Left ventricle myocardium inferior (tissue), 1 donor: ENCODE data around the gene PRDM12. TPM values are rescaled to one million over a fixed set of nuclear protein-coding genes. Genes with fewer than 3 reads are reported as not detected.
A peak's percentile ranks its signal among the peaks of the same experiment; 100 is the strongest.

Source experiments
- DNase-seq: peaks from one replicate; pipeline ENCODE4 v3.0.0-alpha.2; 2020
- H3K27ac ChIP-seq: fragments of 200-600 bp; replicated peaks from 2 replicates; pipeline ENCODE4 v1.8.0; 2021
- H3K27me3 ChIP-seq: fragments of 200-600 bp; 2 replicates; pipeline ENCODE4 v1.8.0; 2021; ENCODE audit warnings: low read depth
- H3K36me3 ChIP-seq: fragments of 200-600 bp; 2 replicates; pipeline ENCODE4 v1.8.0; 2021
- H3K4me1 ChIP-seq: fragments of 200-600 bp; 2 replicates; pipeline ENCODE4 v1.8.0; 2021
- H3K4me3 ChIP-seq: fragments of 200-600 bp; 2 replicates; pipeline ENCODE4 v1.8.0; 2021; ENCODE audit warnings: mild to moderate bottlenecking, moderate library complexity
- H3K9me3 ChIP-seq: fragments of 200-600 bp; replicated peaks from 2 replicates; pipeline ENCODE4 v1.8.0; 2021
- intact Hi-C: fragments of 100-400 bp; cut with micrococcal nuclease; formaldehyde crosslinking; loops from one replicate; pipeline ENCODE4 v1.11.0; 2022
- total RNA-seq: library from RNA; stranded (reverse); fragmentation: NEBNext Ultra II Directional; extraction: Animal tissue kit (Norgen Biotek cat#: 25700); gene quantifications from one replicate; pipeline ENCODE4 v1.2.1, GENCODE V29; 2021
- TF ChIP-seq, protein P1 (sequence below): fragments of 200-600 bp; IDR thresholded peaks from 2 replicates; pipeline ENCODE4 v1.8.0; 2021; ENCODE audit warnings: antibody characterized with exemption, mild to moderate bottlenecking, borderline replicate concordance
- donor health status: DM: no; HTN: yes; CAD: no; lungs with severe emphysema.

Gene PRDM12
- total RNA-seq, 1 donor from 2014 or later: not detected

DNA sequence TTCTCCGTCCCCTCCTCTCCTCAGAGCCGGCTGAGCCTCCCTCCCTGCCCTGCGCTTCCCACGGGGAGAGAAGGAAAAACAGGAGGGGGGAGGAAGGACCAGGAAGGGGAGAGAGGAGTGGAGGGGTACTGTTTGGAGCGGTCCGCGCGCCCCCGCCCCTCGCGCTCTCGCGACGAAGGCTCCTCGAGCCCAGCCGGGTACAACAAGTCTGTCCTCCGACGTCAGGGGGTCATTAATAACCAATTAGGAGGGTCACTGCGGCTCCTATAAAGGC is 480 bp upstream of the PRDM12 start:
- Histone ChIP-seq H3K9me3 (no peaks in the 10 kb centered on the region), H3K27me3 (peaks cover 100% of the 10 kb centered on the region), H3K27ac (no peak overlapping the region), H3K4me3 (peak overlapping the region; percentile 43), H3K4me1 (peaks cover 72% of the 10 kb centered on the region), H3K36me3 (no peaks in the 10 kb centered on the region)
- intact Hi-C loops: no loop called here
- DNase-seq: no peak
- TF ChIP-seq, protein P1, sequence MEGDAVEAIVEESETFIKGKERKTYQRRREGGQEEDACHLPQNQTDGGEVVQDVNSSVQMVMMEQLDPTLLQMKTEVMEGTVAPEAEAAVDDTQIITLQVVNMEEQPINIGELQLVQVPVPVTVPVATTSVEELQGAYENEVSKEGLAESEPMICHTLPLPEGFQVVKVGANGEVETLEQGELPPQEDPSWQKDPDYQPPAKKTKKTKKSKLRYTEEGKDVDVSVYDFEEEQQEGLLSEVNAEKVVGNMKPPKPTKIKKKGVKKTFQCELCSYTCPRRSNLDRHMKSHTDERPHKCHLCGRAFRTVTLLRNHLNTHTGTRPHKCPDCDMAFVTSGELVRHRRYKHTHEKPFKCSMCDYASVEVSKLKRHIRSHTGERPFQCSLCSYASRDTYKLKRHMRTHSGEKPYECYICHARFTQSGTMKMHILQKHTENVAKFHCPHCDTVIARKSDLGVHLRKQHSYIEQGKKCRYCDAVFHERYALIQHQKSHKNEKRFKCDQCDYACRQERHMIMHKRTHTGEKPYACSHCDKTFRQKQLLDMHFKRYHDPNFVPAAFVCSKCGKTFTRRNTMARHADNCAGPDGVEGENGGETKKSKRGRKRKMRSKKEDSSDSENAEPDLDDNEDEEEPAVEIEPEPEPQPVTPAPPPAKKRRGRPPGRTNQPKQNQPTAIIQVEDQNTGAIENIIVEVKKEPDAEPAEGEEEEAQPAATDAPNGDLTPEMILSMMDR: no peak

DNA sequence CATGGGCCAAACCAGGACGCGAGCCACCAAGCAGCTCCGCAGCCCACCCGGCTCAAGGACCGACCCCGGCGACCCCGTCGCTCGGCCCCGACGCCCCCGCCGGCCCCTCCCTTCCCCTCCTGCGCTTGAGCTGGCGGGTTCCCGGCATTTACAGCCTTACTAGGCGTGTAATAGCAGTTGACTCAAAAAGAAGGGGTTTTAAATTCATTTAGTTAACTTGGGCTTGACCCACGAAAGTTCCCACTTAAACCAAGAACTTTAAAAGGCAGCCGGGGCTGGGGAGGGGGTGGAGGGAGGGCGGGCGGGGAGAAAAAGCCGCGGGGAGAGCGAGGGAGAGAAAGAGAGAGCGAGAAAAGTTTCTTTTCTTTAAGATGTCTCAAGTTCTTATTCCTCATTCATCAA is 636 bp downstream of the PRDM12 start:
- no peaks in the 10 kb centered on the region for H3K36me3 ChIP-seq
- TF ChIP-seq, protein P1: no peak
- H3K27ac ChIP-seq: no peak overlapping the region
- peak overlapping the region; percentile 43 for H3K4me3 ChIP-seq
- peaks cover 66% of the 10 kb centered on the region for H3K4me1 ChIP-seq
- H3K27me3 ChIP-seq: peaks cover 95% of the 10 kb centered on the region
- intact Hi-C loops: no loop called here
- no peaks in the 10 kb centered on the region for H3K9me3 ChIP-seq
- no peak for DNase-seq

DNA sequence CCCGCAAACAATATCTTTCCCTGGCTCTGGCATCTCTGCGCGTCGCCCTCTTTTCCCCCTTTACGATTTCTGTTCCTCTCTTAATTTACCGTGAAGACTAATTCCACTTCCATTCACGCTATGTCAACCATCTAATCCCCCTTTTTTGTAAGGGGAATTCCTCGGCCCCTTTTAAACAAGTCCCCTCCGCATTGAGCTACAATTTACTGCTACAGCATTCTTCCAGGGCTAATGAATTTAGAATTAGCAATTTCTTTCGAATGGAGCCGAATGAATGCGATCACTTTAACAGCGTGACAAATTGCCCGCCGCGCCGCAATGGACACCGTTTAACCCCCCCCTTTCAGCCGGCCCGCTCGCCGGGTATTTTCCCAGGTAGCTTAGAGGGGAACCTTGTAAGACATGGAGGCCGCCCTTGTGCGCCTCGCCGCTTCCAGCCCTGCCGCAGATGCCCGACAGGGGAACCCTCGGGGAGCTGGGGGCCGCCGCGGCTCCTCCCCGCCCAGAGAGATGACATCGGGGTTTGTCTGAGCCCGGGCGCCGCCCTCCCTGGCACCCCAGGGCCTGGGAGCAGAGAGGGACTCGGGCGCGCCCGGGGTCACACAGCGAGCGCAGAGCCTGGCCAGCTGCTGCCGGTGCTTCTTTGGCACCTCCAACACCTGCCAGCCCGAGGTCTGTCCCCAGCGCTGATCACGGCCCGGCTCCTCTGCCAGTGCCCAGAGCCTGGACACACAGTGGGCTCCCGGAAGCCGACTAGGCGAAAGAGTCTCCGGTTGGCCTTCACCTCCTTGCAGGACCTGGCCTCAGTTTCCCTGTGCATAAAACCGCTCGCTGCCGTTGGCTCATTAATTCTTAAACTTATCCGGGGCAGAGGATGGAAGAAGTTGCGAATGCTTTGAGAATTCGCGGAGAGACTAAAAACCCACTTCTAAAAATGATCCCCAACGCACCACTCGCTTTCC is 1.3 kb downstream of the PRDM12 start:
- Histone ChIP-seq H3K4me1 (peaks cover 60% of the 10 kb centered on the region), H3K9me3 (no peaks in the 10 kb centered on the region), H3K27me3 (peaks cover 89% of the 10 kb centered on the region), H3K4me3 (peak overlapping the region; percentile 36), H3K36me3 (no peaks in the 10 kb centered on the region), H3K27ac (no peak overlapping the region)
- TF ChIP-seq, protein P1: no peak
- intact Hi-C loops: no loop called here
- no peak for DNase-seq

DNA sequence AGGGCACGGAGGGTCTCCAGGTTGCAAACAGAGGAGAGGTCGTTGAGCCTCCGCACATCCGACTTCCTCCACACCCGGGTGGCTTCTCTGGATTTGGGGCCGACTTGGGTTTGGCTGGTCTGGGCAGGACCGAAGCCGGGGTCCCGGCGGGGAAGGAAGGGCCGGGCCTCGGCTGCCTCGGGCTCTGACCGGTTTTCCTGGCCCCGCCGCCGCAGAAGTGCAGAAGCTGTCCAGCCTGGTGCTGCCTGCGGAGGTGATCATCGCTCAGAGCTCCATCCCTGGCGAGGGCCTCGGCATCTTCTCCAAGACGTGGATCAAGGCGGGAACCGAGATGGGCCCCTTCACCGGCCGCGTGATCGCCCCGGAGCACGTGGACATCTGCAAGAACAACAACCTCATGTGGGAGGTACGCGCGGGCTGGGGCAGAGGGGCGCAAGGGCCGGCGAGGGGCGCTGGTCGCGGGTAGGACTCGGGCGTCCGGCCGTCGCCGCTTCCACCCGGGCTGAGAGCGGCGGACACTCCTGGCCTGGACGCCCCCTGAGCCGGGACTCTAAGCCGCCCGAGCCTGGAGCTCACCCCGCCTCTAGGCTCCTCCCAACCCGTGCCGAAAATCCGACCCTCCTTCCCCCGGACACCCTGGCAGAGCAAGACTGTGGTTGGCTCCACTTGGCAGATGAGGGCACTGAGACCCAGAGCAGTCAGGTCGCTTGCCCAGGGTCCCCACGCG is 2.2 kb downstream of the PRDM12 start:
- intact Hi-C loops: no loop called here
- H3K4me3 ChIP-seq: no peak overlapping the region

DNA sequence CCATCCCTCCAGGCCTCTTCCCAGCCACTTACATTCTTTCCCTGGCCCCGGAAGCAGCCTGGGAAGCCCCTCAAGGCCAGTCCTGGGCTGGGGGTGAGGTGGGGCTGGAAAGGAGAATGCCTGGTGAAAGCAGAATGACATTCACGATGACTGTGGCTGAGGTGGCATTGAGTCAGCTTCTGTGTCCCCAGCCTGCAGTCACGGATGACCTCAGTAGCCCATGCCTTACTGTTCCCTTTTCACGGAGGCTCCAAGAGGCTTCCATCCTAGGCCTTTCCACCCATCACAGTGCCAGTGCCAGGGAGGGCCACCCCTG is 2.7 kb downstream of the PRDM12 start:
- intact Hi-C loops: no loop called here
- DNase-seq: no peak

More for the DNA sequence above, 2.2 kb downstream of the PRDM12 start:
- no peaks in the 10 kb centered on the region for H3K36me3 ChIP-seq
- H3K27me3 ChIP-seq: peaks cover 80% of the 10 kb centered on the region
- TF ChIP-seq, protein P1: no peak
- peaks cover 51% of the 10 kb centered on the region for H3K4me1 ChIP-seq
- no peaks in the 10 kb centered on the region for H3K9me3 ChIP-seq
- H3K27ac ChIP-seq: no peak overlapping the region
- no peak for DNase-seq

More for the DNA sequence above, 2.7 kb downstream of the PRDM12 start:
- no peaks in the 10 kb centered on the region for H3K36me3 ChIP-seq
- H3K27ac ChIP-seq: no peak overlapping the region
- no peak overlapping the region for H3K4me3 ChIP-seq
- TF ChIP-seq, protein P1: no peak
- H3K9me3 ChIP-seq: no peaks in the 10 kb centered on the region
- peaks cover 46% of the 10 kb centered on the region for H3K4me1 ChIP-seq
- peaks cover 75% of the 10 kb centered on the region for H3K27me3 ChIP-seq
